OCI-LY7 (cell line): Measurements from ENCODE around the gene CBFA2T3.

ENCODE experiments used
- CTCF ChIP-seq: fragments of 200-600 bp; sonication (generic); conservative IDR thresholded peaks from 2 replicates; pipeline ENCODE4 v1.5.1; 2014; ENCODE audit warnings: mild to moderate bottlenecking, antibody characterized with exemption, low read length, moderate library complexity, mixed read lengths
- EZH2phosphoT487 ChIP-seq: fragments of 200-600 bp; sonication (generic); IDR thresholded peaks from 2 replicates; pipeline ENCODE4 v1.6.1; 2018; ENCODE audit warnings: low read depth, borderline replicate concordance, mild to moderate bottlenecking, mixed run types, antibody characterized with exemption, low read length, moderate library complexity, mixed read lengths

- TF ChIP-seq CTCF (no peak), EZH2phosphoT487 (no peak)
Observed at GRCh38 chr16:88920618-88921590, 56.1 kb downstream of the CBFA2T3 start.
